Effector CD8-positive, alpha-beta T cell (primary cell): ENCODE measurements around the gene RBMS2.
"Not testable (repeated sequence)": the region's sequence is repeated elsewhere in the genome, so short reads cannot be mapped to it uniquely, and the experiment has no call there.

Experiments
- DNase-seq: peaks from one replicate; lab custom pipeline; 2025; lab: John Stamatoyannopoulos, UW
- total RNA-seq, 4 experiments: gene quantifications; one replicate each; lab custom pipeline; 2026; lab: John Stamatoyannopoulos, UW

Gene RBMS2
- total RNA-seq, result 1.3 to 14.9 (median 6.0) reads per million in 4 experiments

- DNase-seq, result peak; percentile 9
Observed at GRCh38 chr12:56521590-56522371, at the start of gene RBMS2. Gene RBMS2 (plus strand): TSS chr12:56521820. CDS start chr12:56522024, 204 bp downstream.

DNA sequence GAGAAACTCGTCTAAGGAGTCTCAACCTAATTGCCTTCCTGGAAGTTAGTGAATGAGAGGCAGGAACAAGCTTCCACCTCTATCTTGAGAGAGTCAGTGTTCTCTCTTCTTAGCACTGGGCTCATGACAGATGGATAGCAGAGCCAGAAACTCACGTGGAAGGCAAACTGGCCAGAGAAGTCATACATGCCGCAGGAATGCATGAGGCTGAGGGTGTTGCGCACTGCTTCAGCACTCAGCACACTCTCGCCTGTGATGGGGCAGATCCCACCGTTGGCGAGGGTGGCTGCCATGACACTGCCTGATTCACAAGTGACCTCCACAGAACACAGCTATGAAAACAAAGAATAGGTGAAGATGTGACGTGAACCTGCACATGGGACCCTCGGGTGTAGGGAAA, 47.2 kb upstream of the RBMS2 start:
- no peak for DNase-seq

GRCh38 chr12:56476143-56476542, 45.5 kb upstream of the RBMS2 start:
- no peak for DNase-seq

- no peak for DNase-seq
Observed at GRCh38 chr12:56476972-56477432, 44.6 kb upstream of the RBMS2 start.

GRCh38 chr12:56477521-56478225, 43.9 kb upstream of the RBMS2 start:
- no peak for DNase-seq

- no peak for DNase-seq
Observed at GRCh38 chr12:56479625-56480024, 42.0 kb upstream of the RBMS2 start.

- no peak for DNase-seq
Observed at GRCh38 chr12:56484566-56484965, 37.1 kb upstream of the RBMS2 start.

- DNase-seq, result no peak
Observed at GRCh38 chr12:56486694-56487093, 34.9 kb upstream of the RBMS2 start.

DNA sequence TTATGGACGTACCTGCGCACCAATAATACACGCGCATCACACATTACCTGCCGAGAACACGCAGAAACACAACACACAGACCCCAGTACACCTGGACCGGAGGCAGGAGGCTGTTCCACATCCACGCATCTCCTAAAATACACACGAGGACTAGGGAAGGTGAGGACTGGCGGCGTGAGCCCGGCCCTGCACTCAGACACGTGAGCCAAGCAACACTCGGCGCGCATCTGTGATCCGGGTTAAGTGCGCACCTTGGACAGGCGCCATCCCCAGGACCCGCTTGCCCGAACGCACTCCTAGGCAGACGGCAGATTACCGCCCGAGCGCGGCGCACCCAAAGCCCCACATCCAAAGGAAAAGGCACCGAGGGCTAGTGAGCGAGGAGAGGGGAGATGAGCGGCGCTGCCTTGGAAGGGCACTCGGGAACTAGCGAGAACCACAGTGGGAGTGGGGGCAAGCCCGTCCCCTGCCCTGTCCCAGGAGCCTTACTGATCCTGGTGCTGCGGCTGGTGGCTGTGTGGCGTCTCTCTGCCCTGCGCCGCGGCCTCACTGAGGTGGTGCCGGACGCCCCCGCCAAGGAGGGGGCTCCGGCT, 34.1 kb upstream of the RBMS2 start:
- no peak for DNase-seq

- DNase-seq, result peak; percentile 63
Observed at GRCh38 chr12:56488041-56488955, 33.3 kb upstream of the RBMS2 start, which contains the start of gene GLS2. Gene GLS2 (minus strand): TSS chr12:56488161. CDS start chr12:56488118, 43 bp downstream.

- no peak for DNase-seq
Observed at GRCh38 chr12:56490360-56490759, 31.3 kb upstream of the RBMS2 start.

GRCh38 chr12:56493409-56494105, 28.1 kb upstream of the RBMS2 start:
- DNase-seq, result not testable (repeated sequence)

GRCh38 chr12:56494106-56494415, 27.6 kb upstream of the RBMS2 start:
- DNase-seq, result not testable (repeated sequence)

GRCh38 chr12:56494481-56494880, 27.1 kb upstream of the RBMS2 start:
- DNase-seq, result not testable (repeated sequence)

DNA sequence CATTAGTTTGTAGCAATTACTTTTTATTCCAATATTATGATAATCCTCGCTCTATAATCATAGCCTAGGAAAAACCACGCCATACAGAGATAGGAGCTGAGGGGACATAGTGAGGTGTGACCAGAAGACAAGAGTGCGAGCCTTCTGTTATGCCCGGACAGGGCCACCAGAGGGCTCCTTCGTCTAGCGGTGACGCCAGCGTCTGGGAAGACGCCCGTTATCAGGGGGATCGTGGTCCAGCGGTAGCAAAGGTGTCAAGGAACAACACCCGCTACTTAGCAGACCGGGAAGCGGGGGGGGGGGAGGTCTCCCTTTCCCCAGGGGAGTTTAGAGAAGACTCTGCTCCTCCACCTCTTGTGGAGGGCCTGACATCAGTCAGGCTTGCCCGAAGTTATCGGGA, 24.9 kb upstream of the RBMS2 start:
- peak; percentile 52 for DNase-seq

GRCh38 chr12:56498126-56498902, 23.3 kb upstream of the RBMS2 start:
- DNase-seq, result not testable (repeated sequence)

- not testable (repeated sequence) for DNase-seq
Observed at GRCh38 chr12:56499452-56499851, 22.2 kb upstream of the RBMS2 start.

- not testable (repeated sequence) for DNase-seq
Observed at GRCh38 chr12:56499879-56500278, 21.7 kb upstream of the RBMS2 start.

GRCh38 chr12:56510786-56511185, 10.8 kb upstream of the RBMS2 start:
- no peak for DNase-seq

DNA sequence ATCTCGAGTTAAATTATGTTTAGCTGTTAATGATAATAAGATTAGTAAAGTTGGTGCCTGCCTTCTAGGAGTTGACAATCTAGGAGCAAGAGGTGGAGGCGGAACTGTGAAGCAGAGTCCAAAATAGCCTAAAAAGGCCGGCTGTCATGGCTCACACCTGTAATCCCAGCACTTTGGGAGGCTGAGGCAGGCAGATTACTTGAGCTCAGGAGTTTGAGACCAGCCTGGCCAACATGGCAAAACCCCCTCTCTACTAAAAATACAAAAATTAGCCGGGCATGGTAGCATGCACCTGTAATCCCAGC, 7.7 kb upstream of the RBMS2 start:
- not testable (repeated sequence) for DNase-seq
